ENCODE measurements around the gene EPHB2. TPM values are rescaled to one million over a fixed set of nuclear protein-coding genes. Genes with fewer than 3 reads are reported as not detected.
A peak's percentile ranks its signal among the peaks of the same experiment; 100 is the strongest.

Gene EPHB2
- total and polyA plus RNA-seq, 2 of the 4 experiments (the other 2 are of a cell fraction), result 52.3 to 58.8 TPM

GRCh38 chr1:22685591-22686059 lies 25.0 kb upstream of the EPHB2 start:
- ATAC-seq (ENCODE audit: low read depth) (peak; percentile 12), DNase-seq (peak; percentile 23)
- no peaks in the 10 kb centered on the region for H3K9me3 ChIP-seq (ENCODE audit: control insufficient read depth, insufficient read depth, low read length)
- TF ChIP-seq POLR2A (IDR thresholded peaks at IDR 0.05; ENCODE audit: low read depth, low read length) (no peak), SMC3 (IDR thresholded peaks at IDR 0.05; ENCODE audit: low read depth, low read length) (no peak), USF2 (IDR thresholded peaks at IDR 0.05; ENCODE audit: low read depth, low read length) (no peak), CHD1 (IDR thresholded peaks at IDR 0.05; ENCODE audit: low read depth, low read length) (no peak), CTCF (conservative IDR thresholded peaks at IDR 0.05; ENCODE audit: low read depth, low read length) (no peak)
- H3K27ac ChIP-seq (ENCODE audit: insufficient read depth, low read length), result no peak overlapping the region
- no peak overlapping the region for H3K56ac ChIP-seq (ENCODE audit: extremely low read depth, insufficient read depth, low read length)
- no peak overlapping the region for H3K9ac ChIP-seq (ENCODE audit: low read depth, low read length)
- H2BK15ac ChIP-seq (ENCODE audit: low read depth, low read length), result no peak overlapping the region
- H3K36me3 ChIP-seq (ENCODE audit: control insufficient read depth, insufficient read depth, low read length), result no peaks in the 10 kb centered on the region
- H2BK120ac ChIP-seq (ENCODE audit: low read depth, low read length), result peak overlapping the region; percentile 40; the same call in 1 of the 2 replicates
- dilution Hi-C loops (cut with HindIII; ENCODE audit: low sequenced_read_pairs, unreplicated experiment) (no loop called here), in situ Hi-C loops (cut with MboI; ENCODE audit: low sequenced_read_pairs) (no loop called here), intact Hi-C loops (cut with micrococcal nuclease) (no loop called here)
- 20% methylated on average over 10 of the region's 10 CpGs; no CpG with 5 or more reads in 1 of the 2 experiments for WGBS, 2 experiments (ENCODE audit: extremely low coverage in 2 of 2, insufficient read length in 1 of 2)
- ChIA-PET POLR2A (ENCODE audit: unreplicated experiment) (no interaction called here), CTCF (no interaction called here)
- no peak overlapping the region for H3K18ac ChIP-seq (ENCODE audit: low read depth, low read length)
- no peak overlapping the region for H4K5ac ChIP-seq (ENCODE audit: low read depth, low read length)
- H4K8ac ChIP-seq (ENCODE audit: low read depth in 2 of 2, low read length in 2 of 2), result peak overlapping the region in 1 of 2 experiments; percentile 15; a peak in 1 of 4 replicates
- no peaks in the 10 kb centered on the region for H3K79me1 ChIP-seq (ENCODE audit: low read depth in 1 of 2, low read length in 2 of 2)
- no peaks in the 10 kb centered on the region for H3K9me1 ChIP-seq (ENCODE audit: insufficient read depth, low read length)
- H3K27me3 ChIP-seq (ENCODE audit: control insufficient read depth, insufficient read depth, low read length), result peaks cover 14% of the 10 kb centered on the region
- H2AK5ac ChIP-seq (ENCODE audit: low read depth, low read length), result peak overlapping the region; percentile 55; the same call in 1 of the 2 replicates
- 0 out of 2 replicates have a peak overlapping the region, but pooled peaks have one; percentile 23 for H4K91ac ChIP-seq (ENCODE audit: insufficient read depth, low read depth, low read length)
- no peak overlapping the region for H2AK9ac ChIP-seq (replicated peaks; ENCODE audit: low read depth, low read length, poor library complexity)
- no TSS peak for BruUV-seq (replicated peaks)
- H2AFZ ChIP-seq (replicated peaks; ENCODE audit: low read length, poor library complexity), result peak overlapping the region; percentile 21
- H3K14ac ChIP-seq (replicated peaks; ENCODE audit: low read depth, low read length), result peak overlapping the region; percentile 33; the same call in 1 of the 2 replicates
- no peaks in the 10 kb centered on the region for H4K20me1 ChIP-seq (ENCODE audit: insufficient read depth, low read length)
- H3K4me2 ChIP-seq (ENCODE audit: low read depth, low read length), result no peak overlapping the region
- H2BK20ac ChIP-seq (ENCODE audit: low read depth, low read length), result 0 out of 2 replicates have a peak overlapping the region, but pooled peaks have one; percentile 40
- H3K4me1 ChIP-seq (ENCODE audit: control insufficient read depth, insufficient read depth, low read length), result peaks cover 10% of the 10 kb centered on the region
- H3K4ac ChIP-seq (ENCODE audit: low read depth, low read length), result peak overlapping the region; percentile 56
- H3K23ac ChIP-seq (ENCODE audit: low read depth, low read length), result no peak overlapping the region
- H3K4me3 ChIP-seq (ENCODE audit: insufficient read depth, low read depth, low read length), result no peak overlapping the region
- H2BK5ac ChIP-seq (ENCODE audit: low read depth, low read length, poor library complexity, severe bottlenecking), result no peak overlapping the region

Data from IMR-90 (cell line).